ENCODE measurements around the gene SRRD.

The SRRD gene

GRCh38 chr22:26481694-26482093 is 2.0 kb upstream of the SRRD start:
- in situ Hi-C loops (cut with MboI; ENCODE audit: low sequenced_read_pairs), result no loop called here

- in situ Hi-C loops (cut with MboI; ENCODE audit: low sequenced_read_pairs), result no loop called here
Observed at GRCh38 chr22:26482161-26482560, 1.5 kb upstream of the SRRD start.

GRCh38 chr22:26483043-26483438 is 636 bp upstream of the SRRD start:
- in situ Hi-C loops (cut with MboI; ENCODE audit: low sequenced_read_pairs), result no loop called here

DNA sequence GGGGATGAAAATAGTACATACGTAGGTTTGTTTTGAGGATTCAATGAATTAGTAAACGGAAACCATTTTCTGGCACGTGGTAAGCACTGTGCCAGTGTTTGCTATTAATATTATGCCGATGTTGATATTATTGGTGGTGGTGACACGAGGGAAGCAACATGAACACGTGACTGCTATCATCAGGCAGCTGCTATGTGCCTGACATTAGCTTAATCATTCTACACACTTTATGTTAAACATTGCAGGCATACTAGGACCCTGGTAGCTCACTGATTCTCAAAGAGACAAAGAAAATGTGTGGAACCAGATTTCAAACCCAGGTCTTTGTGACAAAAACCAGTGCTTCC is 656 bp downstream of the SRRD start:
- in situ Hi-C loops (cut with MboI; ENCODE audit: low sequenced_read_pairs), result no loop called here

DNA sequence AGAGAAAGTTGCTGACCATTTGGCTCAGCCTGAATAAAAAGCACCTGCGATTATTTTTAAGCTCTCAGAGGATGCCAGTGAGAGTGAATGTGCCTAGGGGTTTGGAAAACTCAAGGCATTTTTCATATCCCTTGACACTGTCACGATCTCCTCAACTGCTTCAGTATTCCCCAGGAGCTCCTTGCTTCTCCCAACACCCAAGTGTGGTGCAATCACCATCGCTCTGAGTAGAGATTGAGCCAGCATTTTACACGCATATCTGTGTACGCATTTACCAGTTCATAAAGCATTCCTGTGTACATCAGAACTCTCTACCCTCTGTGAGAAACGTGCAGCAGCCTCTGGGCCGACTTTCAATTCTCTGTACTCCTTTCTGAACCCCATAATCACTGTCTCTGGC is 1.3 kb downstream of the SRRD start:
- in situ Hi-C loops (cut with MboI; ENCODE audit: low sequenced_read_pairs), result no loop called here

GRCh38 chr22:26485806-26486390 is 2.2 kb downstream of the SRRD start:
- in situ Hi-C loops (cut with MboI; ENCODE audit: low sequenced_read_pairs), result no loop called here

DNA sequence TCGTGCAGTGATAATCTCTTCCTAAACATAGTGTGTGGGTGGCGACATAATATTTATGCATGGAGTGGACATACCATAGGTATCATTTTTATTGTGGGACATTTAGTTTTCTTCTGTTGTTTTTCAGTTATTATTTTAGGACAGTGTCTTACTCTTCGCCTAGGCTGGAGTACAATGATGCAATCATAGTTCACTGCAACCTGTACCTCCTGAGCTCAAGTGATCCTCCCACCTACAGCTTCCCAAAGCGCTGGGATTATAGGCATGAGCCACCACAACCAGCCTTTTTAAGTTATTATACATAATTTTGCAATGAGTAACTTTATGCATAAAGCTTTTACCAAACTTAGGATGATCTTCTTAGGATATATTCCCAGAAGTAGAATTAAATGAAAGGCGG is 2.7 kb downstream of the SRRD start:
- in situ Hi-C loops (cut with MboI; ENCODE audit: low sequenced_read_pairs), result no loop called here

GRCh38 chr22:26487996-26488395 is 4.3 kb downstream of the SRRD start:
- in situ Hi-C loops (cut with MboI; ENCODE audit: low sequenced_read_pairs), result no loop called here

- in situ Hi-C loops (cut with MboI; ENCODE audit: low sequenced_read_pairs), result no loop called here
Observed at GRCh38 chr22:26489447-26490036, 5.9 kb downstream of the SRRD start.

GRCh38 chr22:26492220-26492619 is 8.5 kb downstream of the SRRD start:
- in situ Hi-C loops (cut with MboI; ENCODE audit: low sequenced_read_pairs), result no loop called here

GRCh38 chr22:26494506-26494905 is 10.8 kb downstream of the SRRD start:
- in situ Hi-C loops (cut with MboI; ENCODE audit: low sequenced_read_pairs), result no loop called here

GRCh38 chr22:26496456-26496855 is 12.8 kb downstream of the SRRD start:
- in situ Hi-C loops (cut with MboI; ENCODE audit: low sequenced_read_pairs), result no loop called here

GRCh38 chr22:26499188-26499703 is 15.6 kb downstream of the SRRD start:
- in situ Hi-C loops (cut with MboI; ENCODE audit: low sequenced_read_pairs), result no loop called here

DNA sequence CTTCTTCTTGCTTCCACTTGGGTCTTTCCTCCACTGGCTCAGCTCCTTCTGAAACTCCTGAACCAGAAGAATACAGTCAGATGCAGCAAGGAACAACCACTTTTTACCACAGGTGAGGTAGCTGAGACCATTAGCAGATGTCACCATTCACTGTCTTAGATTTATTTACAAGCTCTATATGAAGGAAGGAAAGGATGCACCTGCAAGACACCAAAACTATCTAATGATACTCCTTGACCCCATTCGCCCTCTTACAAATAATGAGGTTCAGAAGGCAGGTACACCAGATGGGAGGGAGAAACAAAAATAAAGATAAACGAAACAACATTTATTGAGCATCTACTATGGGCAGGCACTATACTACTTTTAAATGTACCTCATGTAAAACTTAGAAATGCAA is 18.3 kb downstream of the SRRD start:
- in situ Hi-C loops (cut with MboI; ENCODE audit: low sequenced_read_pairs), result no loop called here

DNA sequence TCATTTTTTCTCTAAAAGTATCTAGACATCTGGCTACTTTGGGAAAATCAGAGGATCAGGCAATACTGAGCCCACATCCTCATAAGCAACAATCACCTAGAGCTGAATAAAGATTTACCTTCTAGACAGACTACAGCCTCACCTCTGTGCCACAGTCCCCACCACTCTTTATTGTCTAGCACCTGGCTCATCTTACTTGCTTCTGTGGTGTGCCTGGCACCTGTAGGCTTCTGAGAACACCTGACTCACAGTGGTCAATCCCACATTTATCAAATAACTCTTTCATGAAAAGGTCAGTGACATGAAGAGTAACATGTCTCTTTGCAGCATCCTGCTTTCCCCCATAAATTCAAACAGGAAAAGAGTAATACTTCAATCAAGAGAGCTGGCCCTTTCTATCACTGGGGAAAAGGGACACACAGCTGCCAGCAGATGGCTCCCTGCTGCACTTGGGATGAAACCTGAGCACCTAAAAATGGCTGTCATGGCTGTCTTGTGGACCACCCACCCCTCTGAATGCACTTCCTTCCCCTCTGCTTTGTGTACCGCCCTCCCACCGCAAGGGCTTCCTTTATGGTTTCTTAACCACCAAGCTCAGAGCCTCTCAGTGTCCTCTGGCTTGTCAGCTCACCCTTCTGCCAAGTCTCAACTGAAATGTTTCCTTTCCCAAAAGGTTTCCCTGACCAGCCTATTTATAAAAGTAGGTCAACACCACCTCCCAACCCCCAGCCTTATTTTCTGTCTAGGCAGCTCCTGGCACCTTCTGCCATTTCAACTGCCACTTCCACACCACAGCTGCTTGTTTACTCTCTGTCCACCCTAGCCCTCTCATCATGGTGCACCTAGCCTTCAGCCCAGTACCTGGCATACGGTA is 19.2 kb downstream of the SRRD start:
- in situ Hi-C loops (cut with MboI; ENCODE audit: low sequenced_read_pairs), result no loop called here

DNA sequence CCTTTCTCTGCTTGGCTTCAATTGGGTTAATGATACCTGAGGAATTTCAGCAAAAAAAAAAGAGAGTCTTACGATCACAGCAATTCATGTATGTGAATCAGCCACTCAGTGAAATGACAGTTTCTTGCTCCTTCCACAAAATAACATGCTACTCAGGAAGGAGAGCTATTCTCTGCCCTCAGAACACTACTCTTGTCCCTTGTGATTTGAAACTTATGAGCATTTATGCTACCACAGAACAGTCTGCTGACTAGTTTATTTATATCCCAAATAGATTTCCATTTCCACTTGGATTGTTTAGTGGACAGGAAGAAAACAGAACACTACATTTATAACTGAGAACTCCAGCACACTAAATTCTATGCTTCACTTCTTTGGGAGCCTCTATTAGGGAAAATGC is 20.1 kb downstream of the SRRD start:
- in situ Hi-C loops (cut with MboI; ENCODE audit: low sequenced_read_pairs), result no loop called here

- in situ Hi-C loops (cut with MboI; ENCODE audit: low sequenced_read_pairs), result no loop called here
Observed at GRCh38 chr22:26508148-26508547, 24.5 kb downstream of the SRRD start.

DNA sequence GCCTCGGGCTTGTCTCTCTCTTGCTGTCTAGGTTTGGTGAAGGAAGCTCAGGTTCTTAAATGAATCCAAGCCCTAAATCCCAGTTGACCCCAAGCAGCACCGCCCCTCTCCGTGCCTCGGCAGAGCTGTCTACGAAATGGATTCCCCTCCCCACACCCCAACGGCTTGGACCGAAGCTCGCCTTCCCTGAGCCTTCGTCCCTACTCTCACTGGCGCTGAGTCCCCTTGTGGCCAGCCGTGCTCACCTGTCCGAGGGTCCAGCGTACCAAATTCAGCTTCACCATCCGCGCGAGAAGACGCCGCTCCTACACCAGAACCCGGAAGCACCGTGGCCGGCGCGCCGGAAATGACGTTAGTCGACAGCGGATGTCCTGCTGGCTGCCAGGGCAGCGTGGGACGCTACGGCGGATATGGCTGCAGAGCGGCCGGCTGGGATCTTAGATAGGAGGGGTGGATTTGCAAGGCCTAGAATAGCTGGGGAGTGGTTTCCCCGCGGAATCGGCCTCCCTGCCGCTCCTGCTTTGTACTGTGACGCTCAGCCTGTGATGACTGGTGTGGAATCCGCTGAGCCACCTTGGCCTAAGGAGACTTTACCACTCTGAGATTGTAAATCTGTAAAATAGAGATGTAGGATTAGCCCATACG is 28.6 kb downstream of the SRRD start, which contains the start of gene TFIP11:
Gene TFIP11, minus strand, starts transcription at position 325 of the 645 bp plus-strand sequence. CDS start 2,201 bp downstream, outside the sequence.
- in situ Hi-C loops (cut with MboI; ENCODE audit: low sequenced_read_pairs), result no loop called here

DNA sequence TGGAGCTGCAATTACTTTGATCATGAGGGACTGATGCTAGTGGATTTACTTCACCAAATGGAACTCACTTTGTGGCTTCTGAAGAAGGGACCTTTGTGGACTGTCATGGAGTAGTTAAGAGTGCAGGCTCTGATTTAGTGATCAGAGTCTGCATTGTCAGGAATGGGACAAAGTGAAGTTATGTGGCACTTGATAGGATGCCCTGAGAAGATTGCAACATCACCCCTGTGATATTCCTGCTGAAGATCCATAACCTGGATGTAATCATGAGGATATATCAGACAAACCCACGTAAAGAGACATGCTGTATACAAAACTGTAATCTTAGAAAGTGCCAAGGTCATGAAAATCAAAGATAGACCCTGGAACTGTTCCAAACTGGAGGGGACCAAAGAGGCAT is 30.2 kb downstream of the SRRD start:
- in situ Hi-C loops (cut with MboI; ENCODE audit: low sequenced_read_pairs), result no loop called here

GRCh38 chr22:26514419-26515161 is 30.9 kb downstream of the SRRD start:
- in situ Hi-C loops (cut with MboI; ENCODE audit: low sequenced_read_pairs), result no loop called here

DNA sequence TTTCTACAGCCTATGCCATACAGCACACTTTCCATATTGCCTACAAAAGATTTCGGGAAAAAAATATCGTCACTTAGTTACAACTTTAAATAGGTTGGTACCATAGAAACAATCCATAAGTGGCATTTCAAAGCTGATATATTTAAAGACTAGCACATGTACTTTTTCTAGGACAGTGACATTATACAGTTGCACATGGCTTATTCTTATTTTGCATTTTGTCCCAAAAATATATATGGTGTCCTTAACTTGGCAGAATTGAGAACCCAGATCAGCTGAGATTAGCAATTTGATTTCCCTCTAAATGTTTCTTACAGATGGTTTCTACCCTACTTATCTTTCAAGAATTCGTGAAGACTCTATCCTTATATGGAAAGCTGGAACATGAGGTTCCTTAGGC is 32.3 kb downstream of the SRRD start:
- in situ Hi-C loops (cut with MboI; ENCODE audit: low sequenced_read_pairs), result no loop called here

Data from HL-60/S4 treated with phorbol 12-myristate 13-acetate at 8.2 ng/mL for 4 days and 3 days (cell line).